Smooth muscle cell (in vitro differentiated cells): ENCODE data around the gene EPHA8. TPM values are rescaled to one million over a fixed set of nuclear protein-coding genes. Genes with fewer than 3 reads are reported as not detected.

Source experiments
- DNase-seq: peaks from one replicate; lab custom pipeline; 2025; ENCODE audit not compliant: unreplicated experiment; lab: John Stamatoyannopoulos, UW
- H2AFZ ChIP-seq: fragments of 200-600 bp; sonication (generic); 2 replicates; pipeline ENCODE4 v1.6.0; 2016; ENCODE audit warnings: antibody characterized with exemption, low read depth, mild to moderate bottlenecking
- H3F3A ChIP-seq: fragments of 200-600 bp; sonication (generic); 2 replicates; pipeline ENCODE4 v1.6.0; 2017; ENCODE audit warnings: antibody characterized with exemption, low read depth
- H3K27ac ChIP-seq: fragments of 200-600 bp; sonication (generic); 2 replicates; pipeline ENCODE4 v1.5.1; 2016; ENCODE audit warnings: low read depth, mild to moderate bottlenecking
- H3K27me3 ChIP-seq: fragments of 200-600 bp; sonication (generic); 2 replicates; pipeline ENCODE4 v1.6.1; 2016; ENCODE audit warnings: low read depth, mild to moderate bottlenecking
- H3K36me3 ChIP-seq: fragments of 200-600 bp; sonication (generic); 2 replicates; pipeline ENCODE4 v1.5.1; 2016; ENCODE audit warnings: low read depth
- H3K4me1 ChIP-seq: fragments of 200-600 bp; sonication (generic); 2 replicates; pipeline ENCODE4 v1.5.1; 2016; ENCODE audit warnings: low read depth
- H3K4me2 ChIP-seq: fragments of 200-600 bp; sonication (generic); 2 replicates; pipeline ENCODE4 v1.6.0; 2016; ENCODE audit warnings: mild to moderate bottlenecking
- H3K4me3 ChIP-seq: fragments of 200-600 bp; sonication (generic); 2 replicates; pipeline ENCODE4 v1.5.1; 2016; ENCODE audit warnings: mild to moderate bottlenecking
- H3K79me2 ChIP-seq: fragments of 200-600 bp; sonication (generic); 2 replicates; pipeline ENCODE4 v1.6.0; 2016; ENCODE audit warnings: low read depth, mild to moderate bottlenecking
- H3K9ac ChIP-seq: fragments of 200-600 bp; sonication (generic); 2 replicates; pipeline ENCODE4 v1.6.0; 2016; ENCODE audit warnings: low read depth
- H3K9me3 ChIP-seq: fragments of 200-600 bp; sonication (generic); replicated peaks from 2 replicates; pipeline ENCODE4 v1.5.1; 2016; ENCODE audit warnings: low read depth
- H4K20me1 ChIP-seq: fragments of 200-600 bp; sonication (generic); 2 replicates; pipeline ENCODE4 v1.6.0; 2016; ENCODE audit warnings: low read depth
- CTCF ChIP-seq: fragments of 200-600 bp; sonication (generic); IDR thresholded peaks from 2 replicates; pipeline ENCODE4 v1.5.1; 2017; ENCODE audit warnings: borderline replicate concordance, mild to moderate bottlenecking, antibody characterized with exemption; ENCODE audit not compliant: insufficient read depth, poor library complexity, severe bottlenecking
- WGBS: methylation state at CpG from one replicate; pipeline ENCODE4 v1.1.7; 2016; ENCODE audit warnings: low lambda C conversion rate; 5-methylcytosine and 5-hydroxymethylcytosine counted together
- polyA plus RNA-seq: library from polyadenylated mRNA; unstranded; fragments of >200 nt; fragmentation: Nextera tagmentation; extraction: Ambion mirVana; gene quantifications from 2 replicates; pipeline ENCODE4 v1.2.1, GENCODE V29; 2016
- total RNA-seq: library from RNA; depleted of rRNA; stranded (reverse); fragments of >200 nt; gene quantifications from 2 replicates; pipeline ENCODE4 v1.2.3, GENCODE V29; 2014

EPHA8 gene
- total and polyA plus RNA-seq, 2 experiments from 2014 or later = not detected

DNA sequence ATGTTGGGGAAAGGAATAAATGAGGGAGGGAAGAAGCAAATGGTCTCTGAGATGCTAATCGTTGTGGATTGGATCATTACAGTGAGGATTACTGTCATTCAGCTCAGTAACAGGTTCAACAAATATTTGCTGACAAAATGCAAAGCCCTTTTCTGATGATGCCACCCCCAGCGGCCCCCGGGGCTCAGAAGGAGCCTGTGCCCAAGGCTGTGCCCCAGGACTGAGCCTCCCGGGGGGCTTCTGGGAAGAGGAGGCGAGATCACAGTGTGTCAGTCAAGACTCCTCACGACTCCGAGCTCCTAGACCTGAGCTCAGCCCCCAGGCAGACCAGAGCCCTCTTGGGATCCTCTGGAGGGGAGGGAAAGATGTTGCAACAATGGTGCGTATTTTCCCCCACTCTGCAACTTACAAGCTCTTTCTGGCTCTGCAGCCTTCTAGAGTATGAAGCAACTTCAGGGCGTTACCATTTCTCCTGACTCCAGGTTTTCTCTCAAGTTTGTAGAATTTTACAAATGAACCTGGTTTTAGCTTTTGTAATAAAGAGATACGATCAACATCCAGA lies 20.8 kb downstream of the EPHA8 start:
- no peaks in the 10 kb centered on the region for H3F3A ChIP-seq
- no peak overlapping the region for H3K9ac ChIP-seq
- H3K27me3 ChIP-seq = no peaks in the 10 kb centered on the region
- H3K27ac ChIP-seq = no peak overlapping the region
- H3K79me2 ChIP-seq = no peaks in the 10 kb centered on the region
- DNase-seq = no peak
- H3K9me3 ChIP-seq = no peaks in the 10 kb centered on the region
- H3K36me3 ChIP-seq = no peaks in the 10 kb centered on the region
- H2AFZ ChIP-seq = no peak overlapping the region
- WGBS = 76% methylated on average over 10 of the region's 10 CpGs
- H4K20me1 ChIP-seq = no peaks in the 10 kb centered on the region
- no peak overlapping the region for H3K4me3 ChIP-seq
- no peaks in the 10 kb centered on the region for H3K4me1 ChIP-seq
- no peak for TF ChIP-seq CTCF
- no peak overlapping the region for H3K4me2 ChIP-seq

GRCh38 chr1:22584970-22585369 lies 21.7 kb downstream of the EPHA8 start:
- no peak overlapping the region for H3K4me2 ChIP-seq
- no peaks in the 10 kb centered on the region for H3K9me3 ChIP-seq
- H3F3A ChIP-seq = no peaks in the 10 kb centered on the region
- H3K4me1 ChIP-seq = no peaks in the 10 kb centered on the region
- no peak overlapping the region for H2AFZ ChIP-seq
- no peak for DNase-seq
- H4K20me1 ChIP-seq = no peaks in the 10 kb centered on the region
- H3K36me3 ChIP-seq = no peaks in the 10 kb centered on the region
- H3K79me2 ChIP-seq = no peaks in the 10 kb centered on the region
- no peak overlapping the region for H3K9ac ChIP-seq
- H3K4me3 ChIP-seq = no peak overlapping the region
- H3K27me3 ChIP-seq = peaks cover 4% of the 10 kb centered on the region
- no peak for TF ChIP-seq CTCF
- H3K27ac ChIP-seq = no peak overlapping the region
- 93% methylated on average over 9 of the region's 9 CpGs for WGBS

- Histone ChIP-seq H2AFZ (no peak overlapping the region), H3F3A (no peaks in the 10 kb centered on the region), H3K9me3 (no peaks in the 10 kb centered on the region), H3K9ac (no peak overlapping the region), H3K4me3 (no peak overlapping the region), H3K36me3 (no peaks in the 10 kb centered on the region), H3K4me1 (no peaks in the 10 kb centered on the region), H3K27ac (no peak overlapping the region), H3K79me2 (no peaks in the 10 kb centered on the region), H4K20me1 (no peaks in the 10 kb centered on the region), H3K4me2 (no peak overlapping the region), H3K27me3 (peaks cover 8% of the 10 kb centered on the region)
- WGBS = 87% methylated on average over 4 of the region's 4 CpGs
- DNase-seq = no peak
- no peak for TF ChIP-seq CTCF
These were observed 22.2 kb downstream of the EPHA8 start for GRCh38 chr1:22585471-22585870.
